H9 (cell line): Measurements from ENCODE around the gene NEIL1. TPM values are rescaled to one million over a fixed set of nuclear protein-coding genes. Genes with fewer than 3 reads are reported as not detected.

Experiments used
- DNase-seq: peaks from one replicate; pipeline ENCODE4 v3.0.0-alpha.2; 2017
- H2AFZ ChIP-seq: one replicate; pipeline ENCODE4 v1.6.1; 2013; ENCODE audit warnings: mild to moderate bottlenecking, low read length, control low read depth, moderate library complexity
- H2AK5ac ChIP-seq: 2 replicates; pipeline ENCODE4 v1.6.1; 2013; ENCODE audit warnings: low read length, control low read depth, mixed read lengths; ENCODE audit not compliant: insufficient read length
- H2BK120ac ChIP-seq: one replicate; pipeline ENCODE4 v1.6.1; 2013; ENCODE audit warnings: low read depth, mild to moderate bottlenecking, low read length, control low read depth, inconsistent platforms; ENCODE audit not compliant: poor library complexity, severe bottlenecking
- H2BK12ac ChIP-seq: 2 replicates; pipeline ENCODE4 v1.6.1; 2013; ENCODE audit warnings: low read length, control low read depth, mixed read lengths, low read depth; ENCODE audit not compliant: insufficient read length
- H2BK15ac ChIP-seq: 2 replicates; pipeline ENCODE4 v1.6.1; 2013; ENCODE audit warnings: low read depth, low read length, control low read depth
- H2BK20ac ChIP-seq: one replicate; pipeline ENCODE4 v1.6.1; 2013; ENCODE audit warnings: low read depth, mild to moderate bottlenecking, low read length, control low read depth, inconsistent platforms; ENCODE audit not compliant: poor library complexity, severe bottlenecking
- H2BK5ac ChIP-seq: 2 replicates; pipeline ENCODE4 v1.6.1; 2013; ENCODE audit warnings: low read length, control low read depth, mixed read lengths; ENCODE audit not compliant: insufficient read length
- H3K14ac ChIP-seq: 2 replicates; pipeline ENCODE4 v1.6.1; 2013; ENCODE audit warnings: low read length, control low read depth; ENCODE audit not compliant: insufficient read depth
- H3K18ac ChIP-seq: 2 replicates; pipeline ENCODE4 v1.6.1; 2013; ENCODE audit warnings: low read depth, mild to moderate bottlenecking, mixed read lengths, low read length, control low read depth; ENCODE audit not compliant: insufficient read length
- H3K23ac ChIP-seq: 2 replicates; pipeline ENCODE4 v1.6.1; 2013; ENCODE audit warnings: low read length, control low read depth, mixed read lengths, low read depth; ENCODE audit not compliant: insufficient read length
- H3K23me2 ChIP-seq: 2 replicates; pipeline ENCODE4 v1.6.1; 2013; ENCODE audit warnings: low read depth, mild to moderate bottlenecking, mixed read lengths, low read length, control low read depth; ENCODE audit not compliant: insufficient read length, poor library complexity, severe bottlenecking
- H3K27ac ChIP-seq: 2 replicates; pipeline ENCODE4 v1.5.1; 2013; ENCODE audit warnings: low read length, control low read depth, mixed read lengths, low read depth; ENCODE audit not compliant: insufficient read length
- H3K27me3 ChIP-seq: 2 replicates; pipeline ENCODE4 v1.6.1; 2013; ENCODE audit warnings: low read length, control low read depth, inconsistent platforms; ENCODE audit not compliant: insufficient read depth
- H3K4ac ChIP-seq: 2 replicates; pipeline ENCODE4 v1.6.1; 2013; ENCODE audit warnings: low read depth, mild to moderate bottlenecking, control low read depth, inconsistent platforms, low read length, moderate library complexity
- H3K4me1 ChIP-seq: 2 replicates; pipeline ENCODE4 v1.6.1; 2013; ENCODE audit warnings: low read length, control low read depth, inconsistent platforms; ENCODE audit not compliant: insufficient read depth
- H3K4me2 ChIP-seq: 2 replicates; pipeline ENCODE4 v1.6.1; 2013; ENCODE audit warnings: low read length, control low read depth, mixed read lengths; ENCODE audit not compliant: insufficient read length, insufficient read depth
- H3K56ac ChIP-seq: 2 replicates; pipeline ENCODE4 v1.6.1; 2013; ENCODE audit warnings: low read depth, mild to moderate bottlenecking, mixed read lengths, low read length, control low read depth; ENCODE audit not compliant: insufficient read length
- H3K79me1 ChIP-seq: 2 replicates; pipeline ENCODE4 v1.6.1; 2013; ENCODE audit warnings: low read depth, mild to moderate bottlenecking, moderate library complexity, low read length, control low read depth, inconsistent platforms; ENCODE audit not compliant: insufficient read depth, poor library complexity, severe bottlenecking
- H3K79me2 ChIP-seq: 2 replicates; pipeline ENCODE4 v1.6.1; 2013; ENCODE audit warnings: low read length, control low read depth, inconsistent platforms; ENCODE audit not compliant: insufficient read depth
- H3K9ac ChIP-seq: 2 replicates; pipeline ENCODE4 v1.6.1; 2013; ENCODE audit warnings: low read length, control low read depth, mixed read lengths; ENCODE audit not compliant: insufficient read length; ENCODE audit errors: extremely low read depth
- H3K9me3 ChIP-seq: one replicate; pipeline ENCODE4 v1.6.1; 2013; ENCODE audit warnings: low read depth, low read length, inconsistent platforms; ENCODE audit not compliant: control insufficient read depth
- H3T11ph ChIP-seq: one replicate; pipeline ENCODE4 v1.6.1; 2013; ENCODE audit warnings: mild to moderate bottlenecking, low read length, control low read depth, inconsistent platforms
- H4K20me1 ChIP-seq: one replicate; pipeline ENCODE4 v1.6.1; 2013; ENCODE audit not compliant: control insufficient read depth, insufficient read length, insufficient read depth
- H4K5ac ChIP-seq: 2 replicates; pipeline ENCODE4 v1.6.1; 2013; ENCODE audit warnings: low read depth, mild to moderate bottlenecking, mixed read lengths, low read length, control low read depth; ENCODE audit not compliant: insufficient read length
- H4K8ac ChIP-seq: replicated peaks from 2 replicates; pipeline ENCODE4 v1.6.1; 2013; ENCODE audit warnings: low read length, control low read depth, mixed read lengths, low read depth; ENCODE audit not compliant: insufficient read length
- H4K91ac ChIP-seq: 2 replicates; pipeline ENCODE4 v1.6.1; 2013; ENCODE audit warnings: low read depth, mild to moderate bottlenecking, moderate library complexity, mixed read lengths, low read length, control low read depth; ENCODE audit not compliant: insufficient read length
- H3K27ac Mint-ChIP-seq, 3 experiments: 2 replicates in 2 of 3; 3 replicates in 1 of 3; pipeline ENCODE4 v1.8.0; 2020 to 2021; ENCODE audit warnings: mixed read lengths in 3 of 3, mild to moderate bottlenecking in 1 of 3, moderate library complexity in 1 of 3
- H3K27me3 Mint-ChIP-seq: 2 replicates; pipeline ENCODE4 v1.8.0; 2021; ENCODE audit warnings: low read depth, mild to moderate bottlenecking, moderate library complexity, mixed read lengths
- H3K36me3 Mint-ChIP-seq, 3 experiments: 2 replicates in 2 of 3; 3 replicates in 1 of 3; pipeline ENCODE4 v1.8.0; 2020 to 2021; ENCODE audit warnings: low read depth in 3 of 3, mixed read lengths in 3 of 3; ENCODE audit not compliant: insufficient read depth in 1 of 3
- H3K4me1 Mint-ChIP-seq, 2 experiments: 2 replicates each; pipeline ENCODE4 v1.8.0; 2020; ENCODE audit warnings: mixed read lengths in 2 of 2
- H3K4me3 Mint-ChIP-seq, 2 experiments: 2 replicates in 1 of 2; 3 replicates in 1 of 2; pipeline ENCODE4 v1.8.0; 2020 to 2021; ENCODE audit warnings: mild to moderate bottlenecking in 2 of 2, mixed read lengths in 2 of 2, moderate library complexity in 1 of 2
- H3K9me3 Mint-ChIP-seq, 2 experiments: 2 replicates in 1 of 2; 3 replicates in 1 of 2; pipeline ENCODE4 v1.8.0; 2020; ENCODE audit warnings: mild to moderate bottlenecking in 2 of 2, mixed read lengths in 2 of 2, moderate library complexity in 1 of 2
- CTCF ChIP-seq: fragments of 200-600 bp; sonication (generic); conservative IDR thresholded peaks from 3 replicates; pipeline ENCODE4 v1.8.0; 2021; ENCODE audit warnings: antibody characterized with exemption, mild to moderate bottlenecking
- WGBS: extraction: QIAGEN DNeasy Blood & Tissue Kit; methylation state at CpG from one replicate; pipeline ENCODE4 v1.1.7; 2013; ENCODE audit warnings: missing lambda C conversion rate, low lambda C conversion rate, mixed read lengths; ENCODE audit not compliant: insufficient read length; ENCODE audit errors: extremely low coverage; 5-methylcytosine and 5-hydroxymethylcytosine counted together
- total RNA-seq: library from RNA; stranded (reverse); gene quantifications from 2 replicates; pipeline ENCODE4 v1.2.1, GENCODE V29; 2021

NEIL1 gene
- total RNA-seq, 1 experiment from 2014 or later, result 16.5 TPM

- no peaks in the 10 kb centered on the region for H3K79me1 ChIP-seq
- H4K5ac ChIP-seq, result no peak overlapping the region
- no peak overlapping the region for H2BK20ac ChIP-seq
- H3K18ac ChIP-seq, result no peak overlapping the region
- H3K4ac ChIP-seq, result no peak overlapping the region
- no peaks in the 10 kb centered on the region for H3K27me3 ChIP-seq
- H2AFZ ChIP-seq, result no peak overlapping the region
- no peaks in the 10 kb centered on the region; the same call in 1 of the 2 replicates for H3K4me1 ChIP-seq
- H4K91ac ChIP-seq, result no peak overlapping the region
- no peak overlapping the region for H3T11ph ChIP-seq
- no peak overlapping the region for H3K9ac ChIP-seq
- H3K27me3 Mint-ChIP-seq, result peaks cover 1% of the 10 kb centered on the region; the same call in 1 of the 2 replicates
- H4K8ac ChIP-seq, result no peak overlapping the region
- no peaks in the 10 kb centered on the region for H3K79me2 ChIP-seq
- H3K56ac ChIP-seq, result no peak overlapping the region
- H2BK120ac ChIP-seq, result no peak overlapping the region
- no CpG with 5 or more reads among the region's 7 CpGs for WGBS
- H2BK12ac ChIP-seq, result no peak overlapping the region
- H3K4me3 Mint-ChIP-seq, result peak overlapping the region; percentile 87 to 91
- H3K9me3 Mint-ChIP-seq, result no peaks in the 10 kb centered on the region
- H3K23me2 ChIP-seq, result no peaks in the 10 kb centered on the region
- no peaks in the 10 kb centered on the region for H3K9me3 ChIP-seq
- no peak overlapping the region for H3K27ac ChIP-seq
- H2AK5ac ChIP-seq, result no peak overlapping the region
- H2BK15ac ChIP-seq, result no peak overlapping the region
- peaks cover 19 to 48% (median 43%) of the 10 kb centered on the region in 3 experiments; a peak in 6 of 7 replicates for H3K36me3 Mint-ChIP-seq
- H3K14ac ChIP-seq, result no peak overlapping the region
- DNase-seq, result no peak
- no peaks in the 10 kb centered on the region for H4K20me1 ChIP-seq
- H2BK5ac ChIP-seq, result no peak overlapping the region
- no peak overlapping the region for H3K27ac Mint-ChIP-seq
- peaks cover 19 to 20% of the 10 kb centered on the region in 2 experiments for H3K4me1 Mint-ChIP-seq
- peak overlapping the region; percentile 21 for H3K4me2 ChIP-seq
- no peak overlapping the region for H3K23ac ChIP-seq
- no peak for TF ChIP-seq CTCF
Observed at GRCh38 chr15:75367406-75367912, 20.6 kb downstream of the NEIL1 start.
